Endothelial cell of umbilical vein (primary cell): ENCODE measurements around the gene CDC23. TPM values are rescaled to one million over a fixed set of nuclear protein-coding genes. Genes with fewer than 3 reads are reported as not detected.

Source experiments
- BruUV-seq: library from RNA; stranded (reverse); fragments of 400-500 nt; replicated peaks from 2 replicates; lab custom pipeline; 2021; lab: Mats Ljungman, UMichigan
- CTCF ChIA-PET: fragments of 300-600, 350-600 bp; sonication (Branson Sonifier 250); formaldehyde crosslinking; loops from one replicate; lab custom pipeline; 2021; ENCODE audit warnings: antibody characterized with exemption, inconsistent platforms; lab: Charles Lee
- POLR2A ChIA-PET: fragments of 300-600, 350-600 bp; sonication (Branson Sonifier 250); formaldehyde crosslinking; loops from one replicate; lab custom pipeline; 2021; ENCODE audit warnings: antibody characterized with exemption, inconsistent platforms; lab: Charles Lee
- DNase-seq: peaks from one replicate; pipeline ENCODE4 v3.0.0-alpha.2; 2011; ENCODE audit warnings: low read depth, low spot score
- FAIRE-seq: peaks from 2 replicates; lab custom pipeline; 2011; peaks lifted over from hg19 to GRCh38; lab: Jason Lieb, UNC
- H2AFZ ChIP-seq: 2 replicates; pipeline ENCODE4 v1.6.0; 2012; ENCODE audit warnings: low read depth, low read length, control low read depth, inconsistent platforms
- H3K27ac ChIP-seq: 2 replicates; pipeline ENCODE4 v1.5.1; 2011; ENCODE audit warnings: low read depth, mild to moderate bottlenecking, control low read depth, low read length, moderate library complexity; ENCODE audit not compliant: insufficient read depth
- H3K27me3 ChIP-seq, 2 experiments: 2 replicates each; pipeline versions ENCODE4 v1.6.0 to v1.6.1; 2011; ENCODE audit warnings: low read length in 2 of 2, mixed read lengths in 1 of 2; ENCODE audit not compliant: control insufficient read depth in 2 of 2, insufficient read depth in 2 of 2
- H3K36me3 ChIP-seq, 2 experiments: 2 replicates in 1 of 2; 3 replicates in 1 of 2; pipeline ENCODE4 v1.5.1; 2011; ENCODE audit warnings: low read length in 2 of 2, mild to moderate bottlenecking in 1 of 2, moderate library complexity in 1 of 2; ENCODE audit not compliant: control insufficient read depth in 2 of 2, insufficient read depth in 2 of 2; ENCODE audit errors: extremely low read depth in 1 of 2
- H3K4me1 ChIP-seq: 3 replicates; pipeline ENCODE4 v1.5.1; 2011; ENCODE audit warnings: mild to moderate bottlenecking, low read length; ENCODE audit not compliant: control insufficient read depth, insufficient read depth; ENCODE audit errors: extremely low read depth
- H3K4me2 ChIP-seq: 2 replicates; pipeline ENCODE4 v1.6.1; 2011; ENCODE audit warnings: low read length, control low read depth, mixed read lengths; ENCODE audit not compliant: insufficient read depth
- H3K4me3 ChIP-seq, 3 experiments: fragments of 200-600 bp in 1 of 3; sonication (generic), shearing (Covaris generic) in 1 of 3; replicated peaks in 1 of 3; 2 replicates each; pipeline ENCODE4 v1.5.1; 2011 to 2016; ENCODE audit warnings: control low read depth in 3 of 3, low read length in 3 of 3, mild to moderate bottlenecking in 2 of 3, inconsistent platforms in 1 of 3, low read depth in 1 of 3, moderate library complexity in 1 of 3; ENCODE audit not compliant: insufficient read depth in 1 of 3
- H3K79me2 ChIP-seq: 2 replicates; pipeline ENCODE4 v1.6.0; 2012; ENCODE audit warnings: low read length, inconsistent platforms; ENCODE audit not compliant: control insufficient read depth, insufficient read depth
- H3K9ac ChIP-seq: replicated peaks from 2 replicates; pipeline ENCODE3; 2011; ENCODE audit warnings: low read length, control low read depth; ENCODE audit not compliant: insufficient read depth; ENCODE audit errors: extremely low read depth
- H3K9me1 ChIP-seq: replicated peaks from 3 replicates; pipeline ENCODE4 v1.6.0; 2011; ENCODE audit warnings: mild to moderate bottlenecking, low read length; ENCODE audit not compliant: control insufficient read depth, insufficient read depth; ENCODE audit errors: extremely low read depth
- H3K9me3 ChIP-seq: replicated peaks from 2 replicates; pipeline ENCODE4 v1.5.1; 2012; ENCODE audit warnings: low read length, inconsistent platforms; ENCODE audit not compliant: control insufficient read depth, insufficient read depth
- H4K20me1 ChIP-seq: replicated peaks from 2 replicates; pipeline ENCODE3; 2011; ENCODE audit warnings: mild to moderate bottlenecking, low read length; ENCODE audit not compliant: control insufficient read depth, insufficient read depth; ENCODE audit errors: extremely low read depth
- EZH2 ChIP-seq: IDR thresholded peaks from 2 replicates; pipeline ENCODE4 v1.6.1; 2012; ENCODE audit warnings: borderline replicate concordance, low read depth, mild to moderate bottlenecking, moderate library complexity, low read length, inconsistent platforms; ENCODE audit not compliant: severe bottlenecking
- FOS ChIP-seq: IDR thresholded peaks from 2 replicates; pipeline ENCODE4 v1.6.1; 2011; ENCODE audit warnings: mild to moderate bottlenecking, low read length, moderate library complexity, borderline replicate concordance; ENCODE audit not compliant: insufficient read depth
- GATA2 ChIP-seq: IDR thresholded peaks from 2 replicates; pipeline ENCODE4 v1.7.0; 2011; ENCODE audit warnings: low read depth, mild to moderate bottlenecking, moderate library complexity, mixed read lengths, low read length; ENCODE audit not compliant: insufficient read length, insufficient read depth
- JUN ChIP-seq: IDR thresholded peaks from 2 replicates; pipeline ENCODE4 v1.6.1; 2011; ENCODE audit warnings: borderline replicate concordance, low read depth; ENCODE audit not compliant: insufficient read length, insufficient read depth
- MYC ChIP-seq: IDR thresholded peaks from one replicate; pipeline ENCODE4 v1.6.1; 2011; ENCODE audit warnings: mild to moderate bottlenecking, low read depth, low read length
- POLR2A ChIP-seq: IDR thresholded peaks from 2 replicates; pipeline ENCODE4 v1.6.1; 2012; ENCODE audit warnings: low read depth, mild to moderate bottlenecking, control low read depth, low read length
- POLR2AphosphoS5 ChIP-seq: IDR thresholded peaks from 2 replicates; pipeline ENCODE4 v1.6.1; 2012; ENCODE audit warnings: low read depth, mild to moderate bottlenecking, control low read depth, low read length, moderate library complexity; ENCODE audit not compliant: insufficient read depth
- dilution Hi-C: fragments of 300-500 bp; cut with MboI; formaldehyde crosslinking; loops from one replicate; pipeline ENCODE4 v1.15.0; 2019; ENCODE audit warnings: low sequenced_read_pairs; ENCODE audit not compliant: extremely low pct_ligation_motif_present
- intact Hi-C: fragments of 100-400 bp; cut with micrococcal nuclease; formaldehyde crosslinking; loops from one replicate; pipeline ENCODE4 v1.10.0; 2022
- polyA plus RNA-seq, 4 experiments: library from polyadenylated mRNA; depleted of rRNA in 3 of 4; stranded (reverse) in 3 of 4; unstranded in 1 of 4; fragments of >200 nt; gene quantifications; 2 replicates each; pipeline versions ENCODE4 v1.2.1 to v1.2.3, GENCODE V29; 2011 to 2012; ENCODE audit warnings: missing spikeins in 1 of 4
- total RNA-seq: library from RNA; stranded (reverse); gene quantifications from 2 replicates; pipeline ENCODE4 v1.2.3, GENCODE V29; 2021
- TF ChIP-seq, protein P1 (sequence below): IDR thresholded peaks from 2 replicates; pipeline ENCODE4 v1.6.1; 2011; ENCODE audit not compliant: insufficient read depth, insufficient read length
- TF ChIP-seq, protein P2 (sequence below), 2 donors: IDR thresholded peaks; 1 replicate in 1 of 2; 2 replicates in 1 of 2; pipeline ENCODE4 v1.5.1; 2011; ENCODE audit warnings: low read length in 2 of 2, mild to moderate bottlenecking in 2 of 2, moderate library complexity in 2 of 2, control low read depth in 1 of 2, inconsistent platforms in 1 of 2, low read depth in 1 of 2; ENCODE audit not compliant: insufficient read depth in 1 of 2; ENCODE audit errors: extremely low read depth in 1 of 2

Gene CDC23
- total and polyA plus RNA-seq, 2 donors (not counting 3 experiments of a cell fraction or from before 2014, with no cell fraction given), result 28.5 to 41.2 TPM

DNA sequence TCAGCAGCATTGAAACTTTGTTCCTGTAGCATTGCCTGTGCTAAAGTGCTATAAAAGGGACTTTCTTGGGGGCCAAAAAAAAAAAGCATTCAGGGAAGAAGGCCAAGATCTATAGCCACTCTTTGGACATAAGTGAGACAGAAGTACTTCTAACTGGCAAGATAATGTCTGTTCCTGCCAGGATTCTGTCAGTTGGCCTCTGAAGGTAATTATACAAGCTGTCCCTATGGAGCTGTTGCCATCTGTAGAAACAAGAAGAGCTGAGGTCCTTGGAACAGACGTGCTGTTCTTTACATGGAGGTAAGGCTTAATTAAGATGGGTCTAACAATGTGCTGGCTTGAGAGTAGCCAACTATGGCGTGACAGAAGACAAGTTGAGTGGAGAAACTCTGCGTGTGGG lies 24.5 kb downstream of the CDC23 start:
- peaks cover 33 to 40% of the 10 kb centered on the region in 2 experiments for H3K36me3 ChIP-seq
- H2AFZ ChIP-seq, result no peak overlapping the region
- ChIA-PET POLR2A (interaction anchor here (0.7 kb wide), 1 partner anchor 187 kb away, joined by 3 read pairs; no protein-coding TSS in a partner anchor), CTCF (interaction anchor here (1.3 kb wide), 1 partner anchor 9 kb away, joined by 4 read pairs; no protein-coding TSS in a partner anchor)
- BruUV-seq, result no TSS peak
- intact Hi-C loops (no loop called here), dilution Hi-C loops (no loop called here)
- no peaks in the 10 kb centered on the region for H3K9me3 ChIP-seq
- no peaks in the 10 kb centered on the region for H3K4me1 ChIP-seq
- H3K4me2 ChIP-seq, result no peak overlapping the region
- no peak overlapping the region for H3K27ac ChIP-seq
- no peak for DNase-seq
- FAIRE-seq, result no peak
- H3K79me2 ChIP-seq, result no peaks in the 10 kb centered on the region
- no peaks in the 10 kb centered on the region for H4K20me1 ChIP-seq
- TF ChIP-seq FOS (no peak), MYC (no peak), POLR2AphosphoS5 (no peak), EZH2 (no peak), JUN (no peak), POLR2A (no peak), GATA2 (no peak)
- TF ChIP-seq, protein P1, sequence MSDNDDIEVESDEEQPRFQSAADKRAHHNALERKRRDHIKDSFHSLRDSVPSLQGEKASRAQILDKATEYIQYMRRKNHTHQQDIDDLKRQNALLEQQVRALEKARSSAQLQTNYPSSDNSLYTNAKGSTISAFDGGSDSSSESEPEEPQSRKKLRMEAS, result no peak
- TF ChIP-seq, protein P2, sequence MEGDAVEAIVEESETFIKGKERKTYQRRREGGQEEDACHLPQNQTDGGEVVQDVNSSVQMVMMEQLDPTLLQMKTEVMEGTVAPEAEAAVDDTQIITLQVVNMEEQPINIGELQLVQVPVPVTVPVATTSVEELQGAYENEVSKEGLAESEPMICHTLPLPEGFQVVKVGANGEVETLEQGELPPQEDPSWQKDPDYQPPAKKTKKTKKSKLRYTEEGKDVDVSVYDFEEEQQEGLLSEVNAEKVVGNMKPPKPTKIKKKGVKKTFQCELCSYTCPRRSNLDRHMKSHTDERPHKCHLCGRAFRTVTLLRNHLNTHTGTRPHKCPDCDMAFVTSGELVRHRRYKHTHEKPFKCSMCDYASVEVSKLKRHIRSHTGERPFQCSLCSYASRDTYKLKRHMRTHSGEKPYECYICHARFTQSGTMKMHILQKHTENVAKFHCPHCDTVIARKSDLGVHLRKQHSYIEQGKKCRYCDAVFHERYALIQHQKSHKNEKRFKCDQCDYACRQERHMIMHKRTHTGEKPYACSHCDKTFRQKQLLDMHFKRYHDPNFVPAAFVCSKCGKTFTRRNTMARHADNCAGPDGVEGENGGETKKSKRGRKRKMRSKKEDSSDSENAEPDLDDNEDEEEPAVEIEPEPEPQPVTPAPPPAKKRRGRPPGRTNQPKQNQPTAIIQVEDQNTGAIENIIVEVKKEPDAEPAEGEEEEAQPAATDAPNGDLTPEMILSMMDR (IDR thresholded peaks at IDR 0.05; ENCODE audit: extremely low read depth in 1 of 2, insufficient read depth in 1 of 2, low read depth in 1 of 2, low read length in 2 of 2), result no peak
- H3K27me3 ChIP-seq, result no peaks in the 10 kb centered on the region
- H3K9ac ChIP-seq, result no peak overlapping the region
- H3K4me3 ChIP-seq, result no peak overlapping the region
- H3K9me1 ChIP-seq, result no peaks in the 10 kb centered on the region
